Muscle of back (tissue), 11 donors: ENCODE data around the gene LRRC14B. TPM values are rescaled to one million over a fixed set of nuclear protein-coding genes. Genes with fewer than 3 reads are reported as not detected.

ENCODE experiments used
- DNase-seq, 3 donors: peaks; one replicate each; pipeline versions ENCODE4 v3.0.0 to v3.0.0-alpha.2; 2013
- polyA plus RNA-seq, 10 donors: library from polyadenylated mRNA; unstranded; fragments of 120-200 nt; gene quantifications; one replicate each; pipeline ENCODE4 v1.2.1, GENCODE V29; 2013; ENCODE audit not compliant: insufficient read length in 10 of 10

Gene LRRC14B
- polyA plus RNA-seq, 10 donors, result 18.5 to 34.3 (median 25.7) TPM

- DNase-seq, result no peak
Observed at GRCh38 chr5:189976-190365, 1.3 kb upstream of the LRRC14B start.

- DNase-seq, result peak in 1 of 3 donors; percentile 26
Observed at GRCh38 chr5:190366-191035, 794 bp upstream of the LRRC14B start.

- no peak for DNase-seq
Observed at GRCh38 chr5:191949-192690, 825 bp downstream of the LRRC14B start.

- DNase-seq, result no peak
Observed at GRCh38 chr5:192691-192969, 1.3 kb downstream of the LRRC14B start.

- no peak for DNase-seq
Observed at GRCh38 chr5:192970-193831, 1.9 kb downstream of the LRRC14B start.

GRCh38 chr5:194102-194501 lies 2.8 kb downstream of the LRRC14B start:
- no peak for DNase-seq

- no peak for DNase-seq
Observed at GRCh38 chr5:194603-195209, 3.4 kb downstream of the LRRC14B start.

GRCh38 chr5:195401-196160 lies 4.3 kb downstream of the LRRC14B start:
- DNase-seq, result no peak

- DNase-seq, result no peak
Observed at GRCh38 chr5:196350-196749, 5.1 kb downstream of the LRRC14B start.

- DNase-seq, result peak in 1 of 3 donors; percentile 24
Observed at GRCh38 chr5:197031-197430, 5.7 kb downstream of the LRRC14B start.

- no peak for DNase-seq
Observed at GRCh38 chr5:197892-198489, 6.7 kb downstream of the LRRC14B start.

GRCh38 chr5:198516-199196 lies 7.4 kb downstream of the LRRC14B start:
- DNase-seq, result no peak

- DNase-seq, result no peak
Observed at GRCh38 chr5:199197-199949, 8.1 kb downstream of the LRRC14B start.

GRCh38 chr5:199950-200645 lies 8.8 kb downstream of the LRRC14B start:
- no peak for DNase-seq

- no peak for DNase-seq
Observed at GRCh38 chr5:200985-201384, 9.7 kb downstream of the LRRC14B start.

GRCh38 chr5:201672-202071 lies 10.4 kb downstream of the LRRC14B start:
- DNase-seq, result no peak

- DNase-seq, result no peak
Observed at GRCh38 chr5:203246-203930, 12.1 kb downstream of the LRRC14B start.

GRCh38 chr5:204001-204400 lies 12.7 kb downstream of the LRRC14B start:
- no peak for DNase-seq

- no peak for DNase-seq
Observed at GRCh38 chr5:204462-204861, 13.2 kb downstream of the LRRC14B start.
